ENCODE results near the gene CTIF.

Gene CTIF

GRCh38 chr18:48575658-48576456, 37.0 kb downstream of the CTIF start:
- no peak for DNase-seq (ENCODE audit: low spot score)

- DNase-seq (ENCODE audit: low spot score), result no peak
These were observed 37.6 kb downstream of the CTIF start for GRCh38 chr18:48576457-48576771.

- DNase-seq (ENCODE audit: low spot score), result no peak
These were observed 38.8 kb downstream of the CTIF start for GRCh38 chr18:48577478-48578190.

GRCh38 chr18:48578289-48578688, 39.5 kb downstream of the CTIF start:
- no peak for DNase-seq (ENCODE audit: low spot score)

- no peak for DNase-seq (ENCODE audit: low spot score)
These were observed 41.2 kb downstream of the CTIF start for GRCh38 chr18:48580066-48580465.

- no peak for DNase-seq (ENCODE audit: low spot score)
These were observed 42.0 kb downstream of the CTIF start for GRCh38 chr18:48580782-48581181.

- no peak for DNase-seq (ENCODE audit: low spot score)
These were observed 42.4 kb downstream of the CTIF start for GRCh38 chr18:48581206-48581605.

- no peak for DNase-seq (ENCODE audit: low spot score)
These were observed 43.1 kb downstream of the CTIF start for GRCh38 chr18:48581941-48582340.

GRCh38 chr18:48582946-48583345, 44.1 kb downstream of the CTIF start:
- DNase-seq (ENCODE audit: low spot score), result no peak

GRCh38 chr18:48583573-48583972, 44.7 kb downstream of the CTIF start:
- DNase-seq (ENCODE audit: low spot score), result no peak

GRCh38 chr18:48589797-48590519, 51.1 kb downstream of the CTIF start:
- DNase-seq (ENCODE audit: low spot score), result peak; percentile 36

GRCh38 chr18:48590678-48591077, 51.8 kb downstream of the CTIF start:
- peak; percentile 91 for DNase-seq (ENCODE audit: low spot score)

- no peak for DNase-seq (ENCODE audit: low spot score)
These were observed 53.8 kb downstream of the CTIF start for GRCh38 chr18:48592540-48593171.

- no peak for DNase-seq (ENCODE audit: low spot score)
These were observed 55.8 kb downstream of the CTIF start for GRCh38 chr18:48594471-48595094.

- no peak for DNase-seq (ENCODE audit: low spot score)
These were observed 56.9 kb downstream of the CTIF start for GRCh38 chr18:48595703-48596218.

- no peak for DNase-seq (ENCODE audit: low spot score)
These were observed 58.3 kb downstream of the CTIF start for GRCh38 chr18:48597110-48597509.

GRCh38 chr18:48597671-48598070, 58.8 kb downstream of the CTIF start:
- no peak for DNase-seq (ENCODE audit: low spot score)

GRCh38 chr18:48599391-48599790, 60.6 kb downstream of the CTIF start:
- no peak for DNase-seq (ENCODE audit: low spot score)

GRCh38 chr18:48600046-48600445, 61.2 kb downstream of the CTIF start:
- no peak for DNase-seq (ENCODE audit: low spot score)

- DNase-seq (ENCODE audit: low spot score), result no peak
These were observed 61.7 kb downstream of the CTIF start for GRCh38 chr18:48600456-48601090.

GRCh38 chr18:48601343-48601742, 62.5 kb downstream of the CTIF start:
- DNase-seq (ENCODE audit: low spot score), result no peak

Data from hepatic stellate cell (primary cell).